HG03558 (cell line): ENCODE measurements around the gene APAF1.

Source experiments
- ATAC-seq: cut with Tn5 transposase; IDR thresholded peaks from one replicate; pipeline ENCODE4 v1.9.1; 2021; ENCODE audit warnings: moderate number of reproducible peaks; ENCODE audit not compliant: unreplicated experiment; ENCODE audit errors: extremely low read depth

Gene APAF1

GRCh38 chr12:98725476-98726247, 80.6 kb downstream of the APAF1 start:
- ATAC-seq = peak; percentile 74

GRCh38 chr12:98727196-98727595, 82.1 kb downstream of the APAF1 start:
- no peak for ATAC-seq

GRCh38 chr12:98730412-98730811, 85.3 kb downstream of the APAF1 start:
- ATAC-seq = no peak

- ATAC-seq = no peak
Observed at GRCh38 chr12:98733667-98734350, 88.7 kb downstream of the APAF1 start.

- no peak for ATAC-seq
Observed at GRCh38 chr12:98735821-98736220, 90.7 kb downstream of the APAF1 start.

GRCh38 chr12:98736352-98737321, 91.5 kb downstream of the APAF1 start:
- ATAC-seq = no peak

GRCh38 chr12:98737322-98737712, 92.2 kb downstream of the APAF1 start:
- ATAC-seq = no peak

- ATAC-seq = no peak
Observed at GRCh38 chr12:98738002-98738401, 92.9 kb downstream of the APAF1 start.

GRCh38 chr12:98738539-98738938, 93.4 kb downstream of the APAF1 start:
- ATAC-seq = no peak

- no peak for ATAC-seq
Observed at GRCh38 chr12:98740751-98741150, 95.7 kb downstream of the APAF1 start.

- no peak for ATAC-seq
Observed at GRCh38 chr12:98741196-98741555, 96.1 kb downstream of the APAF1 start.

GRCh38 chr12:98741556-98742265, 96.6 kb downstream of the APAF1 start:
- ATAC-seq = no peak

- ATAC-seq = no peak
Observed at GRCh38 chr12:98743362-98743953, 98.4 kb downstream of the APAF1 start.

GRCh38 chr12:98744680-98745079, 99.6 kb downstream of the APAF1 start:
- ATAC-seq = no peak

- ATAC-seq = no peak
Observed at GRCh38 chr12:98745578-98746391, 100.7 kb downstream of the APAF1 start.

GRCh38 chr12:98748463-98748862, 103.4 kb downstream of the APAF1 start:
- no peak for ATAC-seq

- ATAC-seq = no peak
Observed at GRCh38 chr12:98750511-98750910, 105.4 kb downstream of the APAF1 start.

GRCh38 chr12:98751580-98752115, 106.6 kb downstream of the APAF1 start:
- no peak for ATAC-seq

- ATAC-seq = no peak
Observed at GRCh38 chr12:98752726-98753125, 107.6 kb downstream of the APAF1 start.
